ENCODE results near the gene PIK3R6.

PIK3R6 gene

GRCh38 chr17:8782176-8782575 is 85.3 kb downstream of the PIK3R6 start:
- DNase-seq (ENCODE audit: low spot score in 2 of 2), result no peak
- no peaks in the 10 kb centered on the region for H3K4me1 Mint-ChIP-seq
- no peaks in the 10 kb centered on the region for H3K9me3 Mint-ChIP-seq
- no peak overlapping the region for H3K4me3 Mint-ChIP-seq
- no peak for ATAC-seq (ENCODE audit: low read depth)
- H3K27ac Mint-ChIP-seq, result no peak overlapping the region
- no peaks in the 10 kb centered on the region for H3K36me3 Mint-ChIP-seq
- peaks cover 4% of the 10 kb centered on the region for H3K27me3 Mint-ChIP-seq

DNA sequence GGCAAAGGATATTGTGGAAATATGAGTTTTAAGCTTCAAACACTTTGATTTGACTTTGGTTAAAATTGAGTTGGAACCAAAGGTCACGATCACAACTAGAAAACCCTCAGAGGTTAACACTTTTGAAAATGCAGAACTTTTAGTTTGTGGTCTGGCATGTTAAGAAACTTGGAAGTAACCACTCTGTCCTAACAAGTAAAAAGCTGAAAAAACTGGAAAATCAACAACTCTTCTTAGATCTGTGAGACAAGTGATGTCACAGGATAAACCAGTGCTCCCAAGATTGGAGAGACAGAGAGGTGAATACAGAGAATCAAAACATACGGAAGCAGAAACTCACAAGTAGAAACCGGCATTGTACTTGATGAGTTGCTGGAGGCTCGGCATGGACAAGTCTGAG is 85.7 kb downstream of the PIK3R6 start:
- ATAC-seq (ENCODE audit: low read depth), result no peak
- Mint-ChIP-seq H3K9me3 (no peaks in the 10 kb centered on the region), H3K36me3 (no peaks in the 10 kb centered on the region), H3K4me3 (no peak overlapping the region), H3K4me1 (no peaks in the 10 kb centered on the region), H3K27me3 (peaks cover 7% of the 10 kb centered on the region), H3K27ac (no peak overlapping the region)
- DNase-seq (ENCODE audit: low spot score in 2 of 2), result no peak

GRCh38 chr17:8776881-8777280 is 90.6 kb downstream of the PIK3R6 start:
- Mint-ChIP-seq H3K27me3 (peaks cover 20% of the 10 kb centered on the region), H3K4me1 (no peaks in the 10 kb centered on the region), H3K27ac (no peak overlapping the region), H3K9me3 (peaks cover 6% of the 10 kb centered on the region), H3K36me3 (peaks cover 8% of the 10 kb centered on the region), H3K4me3 (no peak overlapping the region)
- ATAC-seq (ENCODE audit: low read depth), result no peak
- DNase-seq (ENCODE audit: low spot score in 2 of 2), result no peak

DNA sequence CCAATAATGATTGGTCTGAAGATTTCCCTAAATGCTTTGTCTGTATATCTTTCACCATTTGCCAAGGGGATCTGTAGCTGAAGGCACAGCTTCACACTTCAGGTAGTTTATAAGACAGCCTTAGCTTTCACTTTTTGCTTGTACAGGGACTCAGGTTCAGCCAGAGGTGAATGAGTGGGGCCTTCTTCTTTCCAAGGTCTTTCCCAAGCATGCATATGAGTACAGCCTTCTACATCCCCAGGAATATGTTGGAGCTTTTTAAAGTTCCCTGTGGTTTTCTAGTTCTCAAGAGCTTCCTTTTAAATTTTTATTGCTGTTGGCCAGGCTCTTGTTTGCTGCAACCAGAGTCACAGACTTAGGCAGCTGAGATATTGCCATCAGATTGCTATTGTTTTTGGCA is 91.2 kb downstream of the PIK3R6 start:
- peaks cover 8% of the 10 kb centered on the region for H3K36me3 Mint-ChIP-seq
- peaks cover 6% of the 10 kb centered on the region for H3K9me3 Mint-ChIP-seq
- no peak overlapping the region for H3K27ac Mint-ChIP-seq
- no peak for ATAC-seq (ENCODE audit: low read depth)
- H3K4me3 Mint-ChIP-seq, result no peak overlapping the region
- no peak for DNase-seq (ENCODE audit: low spot score in 2 of 2)
- peaks cover 20% of the 10 kb centered on the region for H3K27me3 Mint-ChIP-seq
- H3K4me1 Mint-ChIP-seq, result no peaks in the 10 kb centered on the region

DNA sequence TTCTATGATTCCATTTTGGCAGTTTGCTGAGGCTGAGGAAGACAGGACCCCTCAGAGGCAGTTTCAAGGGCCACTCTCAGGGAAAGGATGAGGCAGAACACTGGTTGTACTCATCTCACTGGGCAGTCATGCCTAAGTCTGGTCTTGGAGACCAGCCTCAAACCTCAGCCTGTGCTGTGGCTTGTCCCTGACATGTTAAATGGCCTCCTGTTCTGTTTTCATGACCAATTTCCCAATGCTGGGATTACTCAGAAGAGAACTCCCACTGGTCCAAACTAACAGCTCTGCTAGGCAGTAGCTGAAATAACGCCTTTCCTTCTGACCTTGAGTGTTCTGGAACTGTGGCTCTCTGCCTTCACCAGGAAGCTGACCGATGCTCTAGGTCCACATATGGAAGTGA is 100.7 kb downstream of the PIK3R6 start:
- ATAC-seq (ENCODE audit: low read depth), result no peak
- no peak overlapping the region for H3K4me3 Mint-ChIP-seq

GRCh38 chr17:8762012-8762411 is 105.5 kb downstream of the PIK3R6 start:
- H3K36me3 Mint-ChIP-seq, result no peaks in the 10 kb centered on the region

More for the DNA sequence above, 100.7 kb downstream of the PIK3R6 start:
- no peaks in the 10 kb centered on the region for H3K36me3 Mint-ChIP-seq
- peaks cover 2% of the 10 kb centered on the region for H3K9me3 Mint-ChIP-seq
- H3K27me3 Mint-ChIP-seq, result peaks cover 8% of the 10 kb centered on the region
- no peak overlapping the region for H3K27ac Mint-ChIP-seq
- DNase-seq (ENCODE audit: low spot score in 2 of 2), result no peak
- H3K4me1 Mint-ChIP-seq, result peaks cover 4% of the 10 kb centered on the region

DNA sequence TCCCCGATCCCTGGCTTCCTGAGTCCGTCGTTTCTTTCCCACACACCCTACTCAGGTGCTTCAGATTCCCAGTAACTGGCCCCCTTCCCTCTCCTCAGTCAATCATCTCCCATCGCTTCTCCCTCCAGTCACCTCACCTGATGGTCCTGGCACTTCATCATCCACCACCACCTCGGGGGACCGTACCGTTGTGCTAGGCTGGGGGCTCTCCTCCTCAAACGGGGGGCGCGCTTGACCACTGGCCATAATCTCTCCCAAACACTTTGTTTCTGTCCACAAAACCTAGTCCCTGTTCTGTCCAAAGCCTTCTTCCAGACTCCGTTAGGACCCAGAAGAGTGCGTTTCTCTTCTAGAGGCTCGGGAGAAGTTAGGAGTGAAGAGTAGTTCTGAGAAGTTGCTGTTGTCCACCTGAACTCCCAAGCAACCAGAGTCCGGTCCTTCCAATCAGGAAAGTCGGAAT is 109.3 kb downstream of the PIK3R6 start, which contains the start of gene SPDYE4:
SPDYE4 (minus strand) TSS at position 410 of the 460 bp plus-strand sequence; CDS start at position 246, 164 bp downstream.
- H3K9me3 Mint-ChIP-seq, result peaks cover 2% of the 10 kb centered on the region
- H3K4me3 Mint-ChIP-seq, result no peak within 1 kb of the TSS
- ATAC-seq (ENCODE audit: low read depth) (no peak), DNase-seq (ENCODE audit: low spot score in 2 of 2) (no peak)
- H3K36me3 Mint-ChIP-seq, result peaks cover 1% of the 10 kb centered on the region
- no peak within 1 kb of the TSS for H3K27ac Mint-ChIP-seq
- H3K27me3 Mint-ChIP-seq, result peaks cover 21% of the 10 kb centered on the region
- H3K4me1 Mint-ChIP-seq, result no peaks in the 10 kb centered on the region

More at GRCh38 chr17:8762012-8762411, 105.5 kb downstream of the PIK3R6 start:
- H3K4me1 Mint-ChIP-seq, result peaks cover 4% of the 10 kb centered on the region
- ATAC-seq (ENCODE audit: low read depth), result no peak
- peaks cover 10% of the 10 kb centered on the region for H3K27me3 Mint-ChIP-seq
- peaks cover 2% of the 10 kb centered on the region for H3K9me3 Mint-ChIP-seq
- no peak overlapping the region for H3K27ac Mint-ChIP-seq
- DNase-seq (ENCODE audit: low spot score in 2 of 2), result no peak
- no peak overlapping the region for H3K4me3 Mint-ChIP-seq

DNA sequence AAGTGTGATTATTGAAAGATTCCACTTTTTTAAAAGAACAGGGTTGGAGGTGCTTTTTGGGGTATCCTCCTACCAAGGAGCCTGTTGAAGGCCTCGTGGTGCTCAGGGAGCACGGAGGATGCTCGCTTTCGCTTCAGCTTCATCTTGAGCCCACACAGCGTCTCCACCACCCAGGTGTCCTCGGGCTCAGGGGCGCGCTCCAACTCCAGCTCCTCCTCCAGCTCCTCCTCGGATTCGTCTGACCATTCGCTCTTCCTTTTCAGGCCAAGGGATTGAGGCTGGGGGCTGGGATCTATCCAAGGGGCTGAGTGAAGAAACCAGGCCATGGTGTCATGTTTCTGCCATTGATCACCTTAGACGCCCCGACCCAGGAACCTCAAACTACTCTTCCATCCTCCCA is 110.3 kb downstream of the PIK3R6 start:
- H3K4me1 Mint-ChIP-seq, result no peaks in the 10 kb centered on the region
- ATAC-seq (ENCODE audit: low read depth), result no peak
- H3K27me3 Mint-ChIP-seq, result peaks cover 21% of the 10 kb centered on the region

GRCh38 chr17:8755590-8756255 is 111.8 kb downstream of the PIK3R6 start:
- H3K27me3 Mint-ChIP-seq, result peaks cover 21% of the 10 kb centered on the region

More for the DNA sequence above, 110.3 kb downstream of the PIK3R6 start:
- Mint-ChIP-seq H3K36me3 (peaks cover 1% of the 10 kb centered on the region), H3K27ac (no peak overlapping the region), H3K9me3 (peaks cover 2% of the 10 kb centered on the region), H3K4me3 (no peak overlapping the region)
- DNase-seq (ENCODE audit: low spot score in 2 of 2), result peak in 1 of 2 donors; percentile 5

DNA sequence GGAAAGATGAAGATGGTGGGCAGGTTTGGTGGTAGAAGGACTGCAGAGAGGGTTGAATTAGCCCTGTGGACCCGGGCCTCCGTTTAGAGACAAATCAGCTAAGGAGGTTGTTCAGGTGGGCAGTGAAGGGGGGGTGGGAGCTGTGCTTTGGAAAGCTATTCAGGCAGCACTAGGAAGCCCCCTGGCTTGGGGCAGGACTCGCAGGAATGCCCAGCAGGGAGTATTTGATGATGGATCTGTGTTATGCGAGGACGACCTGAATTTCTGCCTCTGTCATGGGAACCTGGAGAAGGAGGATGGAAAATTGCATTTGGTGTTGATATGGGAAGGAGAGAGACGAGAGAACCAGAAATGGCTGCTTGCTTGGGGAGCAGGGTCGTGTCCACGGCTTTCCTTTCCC is 112.6 kb downstream of the PIK3R6 start:
- Mint-ChIP-seq H3K9me3 (no peaks in the 10 kb centered on the region), H3K4me1 (no peaks in the 10 kb centered on the region), H3K4me3 (no peak overlapping the region), H3K36me3 (peaks cover 1% of the 10 kb centered on the region), H3K27ac (no peak overlapping the region), H3K27me3 (peaks cover 21% of the 10 kb centered on the region)
- no peak for ATAC-seq (ENCODE audit: low read depth)
- DNase-seq (ENCODE audit: low spot score in 2 of 2), result no peak

More at GRCh38 chr17:8755590-8756255, 111.8 kb downstream of the PIK3R6 start:
- DNase-seq (ENCODE audit: low spot score in 2 of 2) (no peak), ATAC-seq (ENCODE audit: low read depth) (no peak)
- Mint-ChIP-seq H3K9me3 (no peaks in the 10 kb centered on the region), H3K4me3 (no peak overlapping the region), H3K27ac (no peak overlapping the region), H3K4me1 (no peaks in the 10 kb centered on the region), H3K36me3 (peaks cover 1% of the 10 kb centered on the region)

DNA sequence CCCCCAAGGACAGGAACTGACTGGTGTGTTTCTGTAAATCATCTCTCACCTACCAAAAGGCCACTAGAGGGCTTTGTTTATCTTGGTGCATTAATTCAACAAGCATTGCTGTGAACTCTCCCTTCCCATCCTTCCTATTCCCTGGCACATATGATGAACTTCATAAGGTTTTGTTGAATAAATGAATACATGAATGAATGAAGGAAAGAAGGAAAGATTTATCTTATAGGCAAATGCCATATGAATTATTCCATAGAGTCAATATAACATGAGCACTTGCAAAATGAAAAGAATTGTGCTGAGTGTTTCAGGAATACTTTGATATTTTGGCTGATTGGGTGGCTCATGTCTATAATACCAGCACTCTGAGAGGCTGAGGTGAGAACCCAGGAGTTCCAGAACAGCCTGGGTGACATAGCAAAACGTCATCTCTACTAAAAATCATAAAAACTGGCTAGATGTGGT is 113.5 kb downstream of the PIK3R6 start:
- peaks cover 23% of the 10 kb centered on the region for H3K27me3 Mint-ChIP-seq
- no peak overlapping the region for H3K27ac Mint-ChIP-seq
- ATAC-seq (ENCODE audit: low read depth) (peak; percentile 45), DNase-seq (ENCODE audit: low spot score in 2 of 2) (no peak)
- H3K9me3 Mint-ChIP-seq, result no peaks in the 10 kb centered on the region
- no peaks in the 10 kb centered on the region for H3K4me1 Mint-ChIP-seq
- H3K36me3 Mint-ChIP-seq, result peaks cover 1% of the 10 kb centered on the region
- H3K4me3 Mint-ChIP-seq, result no peak overlapping the region

- no peak for DNase-seq (ENCODE audit: low spot score in 2 of 2)
- Mint-ChIP-seq H3K27me3 (peaks cover 23% of the 10 kb centered on the region), H3K9me3 (no peaks in the 10 kb centered on the region), H3K36me3 (peaks cover 1% of the 10 kb centered on the region), H3K4me3 (no peak overlapping the region), H3K4me1 (no peaks in the 10 kb centered on the region), H3K27ac (no peak overlapping the region)
- no peak for ATAC-seq (ENCODE audit: low read depth)
Observed at GRCh38 chr17:8753136-8753975, 114.1 kb downstream of the PIK3R6 start.
